Lung (tissue), 12 donors: Measurements from ENCODE around the gene SH2D1B. TPM values are rescaled to one million over a fixed set of nuclear protein-coding genes. Genes with fewer than 3 reads are reported as not detected.

Experiments
- ATAC-seq: fragments of 200-7000 bp; cut with Tn5 transposase; one replicate; pipeline ENCODE4 v1.9.1; 2020; ENCODE audit warnings: moderate number of reproducible peaks; ENCODE audit not compliant: insufficient read depth, low FRiP score
- DNase-seq, 3 donors: peaks; one replicate each; pipeline ENCODE4 v3.0.0-alpha.2; 2013 to 2017
- H3K27ac ChIP-seq, 2 donors: one replicate each; pipeline ENCODE4 v1.5.1; 2013; ENCODE audit warnings: mild to moderate bottlenecking in 2 of 2, moderate library complexity in 2 of 2, control low read depth in 1 of 2, inconsistent platforms in 1 of 2, low read depth in 1 of 2, low read length in 1 of 2
- H3K27me3 ChIP-seq, 3 donors: one replicate each; pipeline ENCODE4 v1.5.1; 2013; ENCODE audit warnings: low read length in 2 of 3; ENCODE audit not compliant: control insufficient read depth in 3 of 3, insufficient read depth in 3 of 3
- H3K36me3 ChIP-seq, 4 donors: one replicate each; pipeline ENCODE4 v1.5.1; 2013; ENCODE audit warnings: low read length in 4 of 4, mild to moderate bottlenecking in 1 of 4, moderate library complexity in 1 of 4; ENCODE audit not compliant: control insufficient read depth in 4 of 4, insufficient read depth in 4 of 4
- H3K4me1 ChIP-seq, 5 donors: one replicate each; pipeline ENCODE4 v1.5.1; 2013; ENCODE audit warnings: low read length in 5 of 5, mild to moderate bottlenecking in 2 of 5, moderate library complexity in 1 of 5; ENCODE audit not compliant: control insufficient read depth in 5 of 5, insufficient read depth in 5 of 5
- H3K4me3 ChIP-seq: one replicate; pipeline ENCODE4 v1.5.1; 2013; ENCODE audit warnings: mild to moderate bottlenecking, control low read depth, moderate library complexity
- H3K9ac ChIP-seq, 2 donors: one replicate each; pipeline ENCODE4 v1.5.1; 2013; ENCODE audit warnings: low read length in 2 of 2, control low read depth in 1 of 2; ENCODE audit not compliant: insufficient read depth in 1 of 2
- H3K9me3 ChIP-seq, 4 donors: one replicate each; pipeline ENCODE4 v1.5.1; 2013; ENCODE audit warnings: low read length in 3 of 4, mild to moderate bottlenecking in 1 of 4, moderate library complexity in 1 of 4; ENCODE audit not compliant: control insufficient read depth in 4 of 4, insufficient read depth in 3 of 4
- WGBS, 2 donors: extraction: QIAGEN DNeasy Blood & Tissue Kit; methylation state at CpG; one replicate each; pipeline ENCODE4 v1.1.7; 2013; 5-methylcytosine and 5-hydroxymethylcytosine counted together
- polyA plus RNA-seq, 2 donors: library from polyadenylated mRNA; stranded (reverse); fragments of 200-250 nt; gene quantifications; one replicate each; pipeline ENCODE4 v1.2.1, GENCODE V29; 2013
- total RNA-seq, 2 donors: library from RNA; depleted of rRNA in 1 of 2; stranded (reverse); fragments of >200 nt in 1 of 2; gene quantifications; one replicate each; pipeline ENCODE4 v1.2.1, GENCODE V29; 2014 to 2021
- TF ChIP-seq, protein P1 (sequence below): IDR thresholded peaks from 2 replicates; pipeline ENCODE4 v1.5.1; 2012; ENCODE audit warnings: mild to moderate bottlenecking; ENCODE audit errors: control extremely low read depth, extremely low read depth
- donor health status: control.
- donor health status: control.
- donor health status: Bipolar disorder and iron deficiency.
- donor health status: healthy.
- donor health status: DM: yes; HTN: yes; CAD: no.

SH2D1B gene
- total and polyA plus RNA-seq, 4 donors, result 0.26 to 1.6 (median 1.0) TPM

DNA sequence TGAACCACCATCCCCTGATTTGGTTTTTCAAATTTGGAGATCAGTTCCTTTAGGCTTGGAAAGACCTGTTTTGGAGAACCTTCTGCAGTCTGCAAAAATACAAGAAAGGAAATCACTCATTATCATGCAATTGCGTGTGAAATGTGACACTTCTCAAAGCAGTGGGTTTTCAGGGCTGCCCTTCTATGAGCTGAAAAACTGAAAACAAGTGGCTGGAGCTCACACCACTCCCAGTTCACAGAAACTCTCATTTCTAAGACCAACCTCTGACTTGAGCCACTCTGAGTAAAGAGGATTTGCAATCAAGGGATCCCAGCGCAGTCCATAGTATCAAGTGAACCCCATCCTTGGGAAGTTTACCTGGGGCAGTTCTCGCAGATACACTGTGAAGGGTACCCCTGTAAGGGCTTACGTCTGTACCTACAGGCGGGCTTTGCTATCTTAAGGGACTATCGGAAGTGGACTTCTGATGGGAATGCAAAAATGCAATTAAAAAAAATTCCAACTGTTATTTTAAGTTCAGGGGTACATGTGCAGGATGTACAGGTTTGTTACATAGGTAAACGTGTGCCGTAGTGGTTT lies 12.8 kb downstream of the SH2D1B start:
- Histone ChIP-seq H3K27me3 (no peaks in the 10 kb centered on the region), H3K4me3 (no peak overlapping the region), H3K4me1 (peaks cover 0 to 1% (median 0%) of the 10 kb centered on the region in 5 donors), H3K36me3 (no peaks in the 10 kb centered on the region), H3K9me3 (no peaks in the 10 kb centered on the region), H3K27ac (no peak overlapping the region), H3K9ac (no peak overlapping the region)
- WGBS, 2 donors, result 85 to 92% methylated on average over 8 of the region's 8 CpGs
- TF ChIP-seq, protein P1, sequence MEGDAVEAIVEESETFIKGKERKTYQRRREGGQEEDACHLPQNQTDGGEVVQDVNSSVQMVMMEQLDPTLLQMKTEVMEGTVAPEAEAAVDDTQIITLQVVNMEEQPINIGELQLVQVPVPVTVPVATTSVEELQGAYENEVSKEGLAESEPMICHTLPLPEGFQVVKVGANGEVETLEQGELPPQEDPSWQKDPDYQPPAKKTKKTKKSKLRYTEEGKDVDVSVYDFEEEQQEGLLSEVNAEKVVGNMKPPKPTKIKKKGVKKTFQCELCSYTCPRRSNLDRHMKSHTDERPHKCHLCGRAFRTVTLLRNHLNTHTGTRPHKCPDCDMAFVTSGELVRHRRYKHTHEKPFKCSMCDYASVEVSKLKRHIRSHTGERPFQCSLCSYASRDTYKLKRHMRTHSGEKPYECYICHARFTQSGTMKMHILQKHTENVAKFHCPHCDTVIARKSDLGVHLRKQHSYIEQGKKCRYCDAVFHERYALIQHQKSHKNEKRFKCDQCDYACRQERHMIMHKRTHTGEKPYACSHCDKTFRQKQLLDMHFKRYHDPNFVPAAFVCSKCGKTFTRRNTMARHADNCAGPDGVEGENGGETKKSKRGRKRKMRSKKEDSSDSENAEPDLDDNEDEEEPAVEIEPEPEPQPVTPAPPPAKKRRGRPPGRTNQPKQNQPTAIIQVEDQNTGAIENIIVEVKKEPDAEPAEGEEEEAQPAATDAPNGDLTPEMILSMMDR, result no peak
- ATAC-seq (no peak), DNase-seq (no peak)

- Histone ChIP-seq H3K4me3 (no peak overlapping the region), H3K9me3 (no peaks in the 10 kb centered on the region), H3K36me3 (no peaks in the 10 kb centered on the region), H3K27me3 (no peaks in the 10 kb centered on the region), H3K27ac (no peak overlapping the region), H3K9ac (no peak overlapping the region), H3K4me1 (peaks cover 0 to 1% (median 0%) of the 10 kb centered on the region in 5 donors)
- DNase-seq, result no peak
- 74 to 79% methylated on average over 3 of the region's 3 CpGs for WGBS, 2 donors
- TF ChIP-seq, protein P1, result no peak
- no peak for ATAC-seq
Measured at GRCh38 chr1:162397943-162398560, 13.9 kb downstream of the SH2D1B start.

- WGBS, 2 donors, result 86 to 90% methylated on average over 3 of the region's 3 CpGs
- Histone ChIP-seq H3K4me1 (peaks cover 0 to 1% (median 0%) of the 10 kb centered on the region in 5 donors), H3K27ac (no peak overlapping the region), H3K27me3 (no peaks in the 10 kb centered on the region), H3K36me3 (no peaks in the 10 kb centered on the region), H3K9ac (no peak overlapping the region), H3K9me3 (no peaks in the 10 kb centered on the region), H3K4me3 (no peak overlapping the region)
- ATAC-seq (no peak), DNase-seq (no peak)
- TF ChIP-seq, protein P1, result no peak
Measured at GRCh38 chr1:162397039-162397448, 14.9 kb downstream of the SH2D1B start.
